Liver (tissue), 9 donors: Measurements from ENCODE around the gene VSIR. TPM values are rescaled to one million over a fixed set of nuclear protein-coding genes. Genes with fewer than 3 reads are reported as not detected.

ENCODE experiments used
- DNase-seq: peaks from one replicate; pipeline ENCODE4 v3.0.0-alpha.2; 2017; ENCODE audit warnings: low spot score
- H3K27ac ChIP-seq, 2 donors: one replicate each; pipeline ENCODE4 v1.7.0; 2013; ENCODE audit warnings: inconsistent platforms in 2 of 2, low read length in 2 of 2, control low read depth in 1 of 2, low read depth in 1 of 2, mild to moderate bottlenecking in 1 of 2
- H3K27me3 ChIP-seq, 4 donors: one replicate each; pipeline versions ENCODE4 v1.6.1 to v1.7.0; 2013; ENCODE audit warnings: low read length in 3 of 4, inconsistent platforms in 1 of 4, mild to moderate bottlenecking in 1 of 4, moderate library complexity in 1 of 4; ENCODE audit not compliant: control insufficient read depth in 4 of 4, insufficient read depth in 4 of 4
- H3K36me3 ChIP-seq, 4 donors: one replicate each; pipeline versions ENCODE4 v1.6.1 to v1.7.0; 2013; ENCODE audit warnings: low read length in 3 of 4, mild to moderate bottlenecking in 3 of 4, low read depth in 1 of 4, moderate library complexity in 1 of 4; ENCODE audit not compliant: control insufficient read depth in 4 of 4, insufficient read depth in 3 of 4
- H3K4me1 ChIP-seq, 4 donors: one replicate each; pipeline versions ENCODE4 v1.6.1 to v1.7.0; 2013; ENCODE audit warnings: low read length in 3 of 4, mild to moderate bottlenecking in 3 of 4, moderate library complexity in 1 of 4; ENCODE audit not compliant: control insufficient read depth in 4 of 4, insufficient read depth in 4 of 4
- H3K4me3 ChIP-seq, 3 donors: one replicate each; pipeline versions ENCODE4 v1.6.1 to v1.7.0; 2013; ENCODE audit warnings: low read length in 3 of 3, control low read depth in 1 of 3, low read depth in 1 of 3, mild to moderate bottlenecking in 1 of 3
- H3K9ac ChIP-seq, 2 donors: one replicate each; pipeline ENCODE4 v1.7.0; 2013; ENCODE audit warnings: low read length in 2 of 2, mild to moderate bottlenecking in 2 of 2, moderate library complexity in 2 of 2, control low read depth in 1 of 2, low read depth in 1 of 2
- H3K9me3 ChIP-seq, 4 donors: one replicate each; pipeline versions ENCODE4 v1.6.1 to v1.7.0; 2013; ENCODE audit warnings: low read length in 3 of 4; ENCODE audit not compliant: control insufficient read depth in 4 of 4
- EGR1 ChIP-seq, 2 donors: IDR thresholded peaks; 2 replicates each; pipeline ENCODE4 v1.6.1; 2016 to 2018; ENCODE audit warnings: antibody characterized with exemption in 2 of 2, low read depth in 2 of 2
- FOXA2 ChIP-seq: IDR thresholded peaks from 2 replicates; pipeline ENCODE4 v1.6.1; 2016; ENCODE audit warnings: antibody characterized with exemption
- GABPA ChIP-seq, 2 donors: IDR thresholded peaks in 1 of 2; conservative IDR thresholded peaks in 1 of 2; 2 replicates each; pipeline ENCODE4 v1.6.1; 2016; ENCODE audit warnings: antibody characterized with exemption in 2 of 2, mild to moderate bottlenecking in 1 of 2, moderate library complexity in 1 of 2
- HNF4A ChIP-seq, 2 donors: conservative IDR thresholded peaks; 2 replicates each; pipeline ENCODE4 v1.6.1; 2016; ENCODE audit warnings: antibody characterized with exemption in 2 of 2, mild to moderate bottlenecking in 2 of 2
- HNF4G ChIP-seq: IDR thresholded peaks from 2 replicates; pipeline ENCODE4 v1.6.1; 2016; ENCODE audit warnings: antibody characterized with exemption
- JUND ChIP-seq, 2 donors: IDR thresholded peaks; 2 replicates each; pipeline ENCODE4 v1.6.1; 2016; ENCODE audit warnings: antibody characterized with exemption in 2 of 2
- NR2F2 ChIP-seq: IDR thresholded peaks from 2 replicates; pipeline ENCODE4 v1.6.1; 2016; ENCODE audit warnings: antibody characterized with exemption
- RAD21 ChIP-seq, 2 donors: IDR thresholded peaks; 2 replicates each; pipeline ENCODE4 v1.6.1; 2016; ENCODE audit warnings: antibody characterized with exemption in 2 of 2, mild to moderate bottlenecking in 2 of 2
- RXRA ChIP-seq, 2 donors: IDR thresholded peaks; 2 replicates each; pipeline ENCODE4 v1.6.1; 2017 to 2018; ENCODE audit warnings: antibody characterized with exemption in 2 of 2, mild to moderate bottlenecking in 1 of 2
- SP1 ChIP-seq: IDR thresholded peaks from 2 replicates; pipeline ENCODE4 v1.6.1; 2018; ENCODE audit warnings: antibody characterized with exemption, mild to moderate bottlenecking
- TAF1 ChIP-seq: conservative IDR thresholded peaks from 2 replicates; pipeline ENCODE4 v1.6.1; 2016; ENCODE audit warnings: antibody characterized with exemption, mild to moderate bottlenecking
- WGBS: extraction: QIAGEN DNeasy Blood & Tissue Kit; methylation state at CpG from one replicate; pipeline ENCODE4 v1.1.7; 2013; 5-methylcytosine and 5-hydroxymethylcytosine counted together
- polyA plus RNA-seq, 2 donors: library from polyadenylated mRNA; stranded (reverse) in 1 of 2; unstranded in 1 of 2; fragments of 200-250 nt in 1 of 2; fragments of >200 nt in 1 of 2; fragmentation: Nextera tagmentation in 1 of 2; extraction: Ambion mirVana in 1 of 2; gene quantifications; one replicate each; pipeline versions ENCODE4 v1.2.1 to v1.2.3, GENCODE V29; 2013 to 2015
- total RNA-seq, 2 donors: library from RNA; depleted of rRNA; stranded (reverse); fragments of >200 nt; gene quantifications; one replicate each; pipeline ENCODE4 v1.2.3, GENCODE V29; 2014
- TF ChIP-seq, protein P1 (sequence below): IDR thresholded peaks from 2 replicates; pipeline ENCODE4 v1.6.1; 2016; ENCODE audit warnings: antibody characterized with exemption
- TF ChIP-seq, protein P2 (sequence below): fragments of 150-350 bp; IDR thresholded peaks from 2 replicates; pipeline ENCODE4 v1.5.1; 2017; ENCODE audit warnings: improper control_type of control experiment, low read depth, low read length; ENCODE audit not compliant: missing input control
- TF ChIP-seq, protein P3 (sequence below): IDR thresholded peaks from 2 replicates; pipeline ENCODE4 v1.6.1; 2016; ENCODE audit warnings: antibody characterized with exemption
- TF ChIP-seq, protein P4 (sequence below): IDR thresholded peaks from 2 replicates; pipeline ENCODE4 v1.6.1; 2016; ENCODE audit warnings: antibody characterized with exemption, mild to moderate bottlenecking
- donor health status: healthy.
- donor health status: healthy.
- donor health status: healthy.
- donor health status: healthy.
- donor health status: healthy.

The VSIR gene
- total RNA-seq (10 to 100 TPM; 11.3 to 12.2 TPM), polyA plus RNA-seq (10 to 100 TPM in 1 of 2 donors, 1 to 10 TPM in 1; 7.2 to 10.3 TPM)

DNA sequence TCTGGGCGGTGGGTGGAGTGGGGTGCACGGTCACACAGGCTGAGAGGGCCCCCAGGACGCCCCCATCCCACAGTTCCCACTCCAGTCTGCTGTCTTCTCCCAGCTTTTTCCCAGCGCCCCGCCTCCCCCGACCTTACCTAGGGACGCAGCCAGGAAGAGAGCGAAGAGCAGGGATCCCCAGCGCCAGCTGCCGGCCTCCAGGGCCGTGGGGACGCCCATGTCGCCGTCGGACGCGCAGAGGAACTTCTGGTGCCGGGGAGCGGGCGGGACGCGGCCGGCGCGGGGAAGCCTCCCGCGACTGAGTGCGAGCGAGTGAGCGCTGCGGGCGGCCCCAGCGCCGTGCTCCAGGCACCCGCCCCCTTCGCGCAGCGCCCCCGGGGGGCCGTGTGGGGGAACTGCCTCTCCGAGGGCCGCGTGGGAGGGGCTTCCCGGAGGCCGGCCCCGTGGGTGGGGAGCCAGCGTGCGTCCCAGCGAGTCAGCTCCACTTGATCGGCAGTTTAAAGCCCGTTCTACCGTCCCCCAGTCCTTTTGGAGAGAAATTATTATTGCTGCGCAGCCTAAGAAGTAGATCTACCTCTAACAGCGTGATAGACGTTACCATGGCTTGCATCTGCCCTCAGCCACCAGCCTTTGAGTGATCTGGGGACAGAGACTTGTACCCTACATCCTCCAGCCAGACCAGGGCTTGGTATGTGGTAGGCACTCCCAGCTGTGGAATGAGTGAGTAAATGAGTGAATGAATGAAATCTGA lies at the start of gene VSIR:
Gene VSIR (minus strand): TSS at position 300 of the 751 bp plus-strand sequence. CDS start 81 bp downstream, at position 219.
- H3K4me1 ChIP-seq = peaks cover 0 to 16% (median 3%) of the 10 kb centered on the region in 4 donors
- H3K27ac ChIP-seq = peak within 1 kb of the TSS; percentile 33 to 74
- H3K36me3 ChIP-seq = no peaks in the 10 kb centered on the region
- WGBS = 3% methylated on average over 55 of the region's 55 CpGs
- DNase-seq = peak; percentile 94
- TF ChIP-seq HNF4A (conservative IDR thresholded peaks at IDR 0.05) = no peak
- TF ChIP-seq NR2F2 = no peak
- TF ChIP-seq SP1 = peak; percentile 10
- TF ChIP-seq, protein P1, sequence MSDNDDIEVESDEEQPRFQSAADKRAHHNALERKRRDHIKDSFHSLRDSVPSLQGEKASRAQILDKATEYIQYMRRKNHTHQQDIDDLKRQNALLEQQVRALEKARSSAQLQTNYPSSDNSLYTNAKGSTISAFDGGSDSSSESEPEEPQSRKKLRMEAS = no peak
- TF ChIP-seq, protein P2, sequence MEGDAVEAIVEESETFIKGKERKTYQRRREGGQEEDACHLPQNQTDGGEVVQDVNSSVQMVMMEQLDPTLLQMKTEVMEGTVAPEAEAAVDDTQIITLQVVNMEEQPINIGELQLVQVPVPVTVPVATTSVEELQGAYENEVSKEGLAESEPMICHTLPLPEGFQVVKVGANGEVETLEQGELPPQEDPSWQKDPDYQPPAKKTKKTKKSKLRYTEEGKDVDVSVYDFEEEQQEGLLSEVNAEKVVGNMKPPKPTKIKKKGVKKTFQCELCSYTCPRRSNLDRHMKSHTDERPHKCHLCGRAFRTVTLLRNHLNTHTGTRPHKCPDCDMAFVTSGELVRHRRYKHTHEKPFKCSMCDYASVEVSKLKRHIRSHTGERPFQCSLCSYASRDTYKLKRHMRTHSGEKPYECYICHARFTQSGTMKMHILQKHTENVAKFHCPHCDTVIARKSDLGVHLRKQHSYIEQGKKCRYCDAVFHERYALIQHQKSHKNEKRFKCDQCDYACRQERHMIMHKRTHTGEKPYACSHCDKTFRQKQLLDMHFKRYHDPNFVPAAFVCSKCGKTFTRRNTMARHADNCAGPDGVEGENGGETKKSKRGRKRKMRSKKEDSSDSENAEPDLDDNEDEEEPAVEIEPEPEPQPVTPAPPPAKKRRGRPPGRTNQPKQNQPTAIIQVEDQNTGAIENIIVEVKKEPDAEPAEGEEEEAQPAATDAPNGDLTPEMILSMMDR = peak; percentile 72
- TF ChIP-seq, protein P3, sequence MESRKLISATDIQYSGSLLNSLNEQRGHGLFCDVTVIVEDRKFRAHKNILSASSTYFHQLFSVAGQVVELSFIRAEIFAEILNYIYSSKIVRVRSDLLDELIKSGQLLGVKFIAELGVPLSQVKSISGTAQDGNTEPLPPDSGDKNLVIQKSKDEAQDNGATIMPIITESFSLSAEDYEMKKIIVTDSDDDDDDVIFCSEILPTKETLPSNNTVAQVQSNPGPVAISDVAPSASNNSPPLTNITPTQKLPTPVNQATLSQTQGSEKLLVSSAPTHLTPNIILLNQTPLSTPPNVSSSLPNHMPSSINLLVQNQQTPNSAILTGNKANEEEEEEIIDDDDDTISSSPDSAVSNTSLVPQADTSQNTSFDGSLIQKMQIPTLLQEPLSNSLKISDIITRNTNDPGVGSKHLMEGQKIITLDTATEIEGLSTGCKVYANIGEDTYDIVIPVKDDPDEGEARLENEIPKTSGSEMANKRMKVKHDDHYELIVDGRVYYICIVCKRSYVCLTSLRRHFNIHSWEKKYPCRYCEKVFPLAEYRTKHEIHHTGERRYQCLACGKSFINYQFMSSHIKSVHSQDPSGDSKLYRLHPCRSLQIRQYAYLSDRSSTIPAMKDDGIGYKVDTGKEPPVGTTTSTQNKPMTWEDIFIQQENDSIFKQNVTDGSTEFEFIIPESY = no peak
- no peak for TF ChIP-seq GABPA (IDR thresholded peaks at IDR 0.05 in 1 of 2, conservative IDR thresholded peaks at IDR 0.05 in 1 of 2)
- TF ChIP-seq RAD21 (IDR thresholded peaks at IDR 0.05) = peak; percentile 55 to 70
- TF ChIP-seq HNF4G = no peak
- no peak for TF ChIP-seq JUND (IDR thresholded peaks at IDR 0.05)
- TF ChIP-seq, protein P4, sequence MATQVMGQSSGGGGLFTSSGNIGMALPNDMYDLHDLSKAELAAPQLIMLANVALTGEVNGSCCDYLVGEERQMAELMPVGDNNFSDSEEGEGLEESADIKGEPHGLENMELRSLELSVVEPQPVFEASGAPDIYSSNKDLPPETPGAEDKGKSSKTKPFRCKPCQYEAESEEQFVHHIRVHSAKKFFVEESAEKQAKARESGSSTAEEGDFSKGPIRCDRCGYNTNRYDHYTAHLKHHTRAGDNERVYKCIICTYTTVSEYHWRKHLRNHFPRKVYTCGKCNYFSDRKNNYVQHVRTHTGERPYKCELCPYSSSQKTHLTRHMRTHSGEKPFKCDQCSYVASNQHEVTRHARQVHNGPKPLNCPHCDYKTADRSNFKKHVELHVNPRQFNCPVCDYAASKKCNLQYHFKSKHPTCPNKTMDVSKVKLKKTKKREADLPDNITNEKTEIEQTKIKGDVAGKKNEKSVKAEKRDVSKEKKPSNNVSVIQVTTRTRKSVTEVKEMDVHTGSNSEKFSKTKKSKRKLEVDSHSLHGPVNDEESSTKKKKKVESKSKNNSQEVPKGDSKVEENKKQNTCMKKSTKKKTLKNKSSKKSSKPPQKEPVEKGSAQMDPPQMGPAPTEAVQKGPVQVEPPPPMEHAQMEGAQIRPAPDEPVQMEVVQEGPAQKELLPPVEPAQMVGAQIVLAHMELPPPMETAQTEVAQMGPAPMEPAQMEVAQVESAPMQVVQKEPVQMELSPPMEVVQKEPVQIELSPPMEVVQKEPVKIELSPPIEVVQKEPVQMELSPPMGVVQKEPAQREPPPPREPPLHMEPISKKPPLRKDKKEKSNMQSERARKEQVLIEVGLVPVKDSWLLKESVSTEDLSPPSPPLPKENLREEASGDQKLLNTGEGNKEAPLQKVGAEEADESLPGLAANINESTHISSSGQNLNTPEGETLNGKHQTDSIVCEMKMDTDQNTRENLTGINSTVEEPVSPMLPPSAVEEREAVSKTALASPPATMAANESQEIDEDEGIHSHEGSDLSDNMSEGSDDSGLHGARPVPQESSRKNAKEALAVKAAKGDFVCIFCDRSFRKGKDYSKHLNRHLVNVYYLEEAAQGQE = no peak
- peak within 1 kb of the TSS; percentile 20 to 58 (median 35) for H3K4me3 ChIP-seq
- peak within 1 kb of the TSS; percentile 45 to 56 for H3K9ac ChIP-seq
- H3K9me3 ChIP-seq = no peaks in the 10 kb centered on the region
- no peaks in the 10 kb centered on the region for H3K27me3 ChIP-seq

DNA sequence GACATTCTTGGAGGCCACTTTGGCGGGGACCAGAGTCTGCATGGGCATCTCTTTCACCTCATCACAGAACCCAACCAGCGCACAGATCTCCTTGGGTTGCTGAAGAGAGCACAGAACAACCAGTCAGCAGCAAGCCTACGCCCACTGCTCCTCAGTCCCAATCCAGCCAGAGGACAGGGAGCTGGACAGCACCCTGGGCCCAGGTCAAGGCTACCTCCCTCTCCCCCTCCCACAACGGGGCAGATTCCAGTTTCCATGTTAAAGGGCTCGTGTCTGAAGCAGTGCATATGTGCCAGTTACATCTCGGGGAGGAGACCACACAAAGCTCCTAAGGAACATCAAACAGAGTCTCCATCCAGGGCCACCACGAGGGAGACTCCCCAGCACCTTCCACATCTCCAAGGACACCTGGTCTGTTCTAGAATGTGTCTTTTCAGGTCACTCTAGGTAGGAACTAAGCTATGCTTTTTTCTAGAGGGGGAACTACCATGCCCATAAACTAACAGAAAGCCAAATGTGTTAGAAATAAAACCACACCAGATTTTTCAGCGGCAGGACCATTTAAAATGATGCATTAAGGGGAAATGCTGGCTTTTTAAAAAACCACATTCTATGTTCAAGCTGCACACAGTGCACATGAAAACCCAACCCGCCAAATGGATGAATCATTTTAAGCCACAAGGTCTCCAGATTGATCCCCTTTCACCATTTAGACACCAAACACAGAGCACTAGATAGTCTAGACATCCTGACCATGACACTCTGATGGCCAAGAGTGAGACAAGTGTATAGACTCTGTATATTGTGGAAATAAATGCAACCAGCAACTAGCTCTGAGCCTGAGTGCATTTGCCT lies 48.8 kb upstream of the VSIR start:
- no peak overlapping the region for H3K4me3 ChIP-seq
- no peak for DNase-seq
- no peaks in the 10 kb centered on the region for H3K4me1 ChIP-seq
- no peak overlapping the region for H3K9ac ChIP-seq
- H3K9me3 ChIP-seq = no peaks in the 10 kb centered on the region
- peaks cover 28 to 92% (median 83%) of the 10 kb centered on the region in 4 donors for H3K36me3 ChIP-seq
- H3K27me3 ChIP-seq = no peaks in the 10 kb centered on the region
- 79% methylated on average over 9 of the region's 9 CpGs for WGBS
- H3K27ac ChIP-seq = no peak overlapping the region
- no peak for TF ChIP-seq FOXA2
- no peak for TF ChIP-seq RXRA (IDR thresholded peaks at IDR 0.05)
- TF ChIP-seq, protein P3 = no peak
- no peak for TF ChIP-seq NR2F2
- TF ChIP-seq, protein P4 = no peak
- no peak for TF ChIP-seq GABPA (IDR thresholded peaks at IDR 0.05 in 1 of 2, conservative IDR thresholded peaks at IDR 0.05 in 1 of 2)
- no peak for TF ChIP-seq EGR1 (IDR thresholded peaks at IDR 0.05; ENCODE audit: low read depth in 2 of 2)
- TF ChIP-seq HNF4G = no peak
- TF ChIP-seq TAF1 = no peak
